NCI-H2029 (cell line): Measurements from ENCODE around the gene POMC.
"Not testable (repeated sequence)": the region's sequence is repeated elsewhere in the genome, so short reads cannot be mapped to it uniquely, and the experiment has no call there.

Experiments used
- DNase-seq: peaks from one replicate; lab custom pipeline; 2025; lab: John Stamatoyannopoulos, UW

The POMC gene

DNA sequence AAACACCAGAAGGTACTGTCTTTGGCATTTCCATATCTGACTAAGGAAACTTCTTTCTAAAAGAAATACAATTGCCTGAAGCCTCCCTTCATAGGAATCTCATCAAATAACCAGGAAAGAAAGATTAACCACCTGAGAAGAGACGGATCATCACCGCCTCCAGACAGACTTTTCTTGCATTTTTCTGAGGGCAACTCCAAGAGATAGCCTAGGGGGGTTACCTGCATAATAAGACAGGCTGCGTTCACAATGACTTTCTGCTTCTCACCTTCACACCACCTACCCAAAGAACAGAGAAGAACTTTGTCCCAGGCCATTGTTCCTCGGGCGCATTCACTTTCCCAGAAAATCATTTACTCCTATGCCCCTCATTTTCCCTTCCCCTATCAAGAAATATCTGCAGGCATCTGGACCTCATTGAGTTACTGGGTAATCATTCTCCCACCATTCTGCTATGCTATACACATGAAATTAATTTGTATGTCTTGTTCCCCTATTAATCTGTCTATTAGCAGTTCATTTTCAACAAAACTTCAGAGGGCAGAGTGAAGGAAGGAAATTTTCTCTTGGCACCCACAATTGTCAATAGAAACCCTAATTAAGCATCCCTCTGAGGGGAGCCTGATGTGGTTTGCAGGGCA, 8.3 kb upstream of the POMC start:
- DNase-seq = no peak

- no peak for DNase-seq
These were observed 7.8 kb upstream of the POMC start for GRCh38 chr2:25176138-25176537.

GRCh38 chr2:25174192-25174861, 5.9 kb upstream of the POMC start:
- no peak for DNase-seq

DNA sequence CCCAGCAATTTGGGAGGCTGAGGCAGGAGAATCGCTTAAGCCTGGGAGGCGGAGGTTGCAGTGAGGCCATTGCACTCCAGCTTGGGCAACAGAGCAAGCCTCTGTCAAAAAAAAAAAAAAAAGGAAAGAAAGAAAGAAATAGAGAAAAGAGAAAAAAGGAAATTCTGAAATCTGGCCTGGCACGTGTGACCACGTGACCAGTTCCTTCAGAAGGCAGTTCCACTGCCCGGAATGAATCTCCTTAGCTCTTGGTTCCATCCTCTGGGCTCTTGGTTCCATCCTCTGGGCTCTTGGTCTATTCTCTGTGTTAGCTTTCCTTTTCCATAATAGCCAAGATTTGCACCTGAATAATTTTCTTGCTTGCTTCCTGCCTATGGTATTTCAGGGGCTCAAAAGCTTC, 5.3 kb upstream of the POMC start:
- no peak for DNase-seq

GRCh38 chr2:25170888-25171287, 2.5 kb upstream of the POMC start:
- DNase-seq = no peak

GRCh38 chr2:25169073-25169470, 692 bp upstream of the POMC start:
- no peak for DNase-seq

DNA sequence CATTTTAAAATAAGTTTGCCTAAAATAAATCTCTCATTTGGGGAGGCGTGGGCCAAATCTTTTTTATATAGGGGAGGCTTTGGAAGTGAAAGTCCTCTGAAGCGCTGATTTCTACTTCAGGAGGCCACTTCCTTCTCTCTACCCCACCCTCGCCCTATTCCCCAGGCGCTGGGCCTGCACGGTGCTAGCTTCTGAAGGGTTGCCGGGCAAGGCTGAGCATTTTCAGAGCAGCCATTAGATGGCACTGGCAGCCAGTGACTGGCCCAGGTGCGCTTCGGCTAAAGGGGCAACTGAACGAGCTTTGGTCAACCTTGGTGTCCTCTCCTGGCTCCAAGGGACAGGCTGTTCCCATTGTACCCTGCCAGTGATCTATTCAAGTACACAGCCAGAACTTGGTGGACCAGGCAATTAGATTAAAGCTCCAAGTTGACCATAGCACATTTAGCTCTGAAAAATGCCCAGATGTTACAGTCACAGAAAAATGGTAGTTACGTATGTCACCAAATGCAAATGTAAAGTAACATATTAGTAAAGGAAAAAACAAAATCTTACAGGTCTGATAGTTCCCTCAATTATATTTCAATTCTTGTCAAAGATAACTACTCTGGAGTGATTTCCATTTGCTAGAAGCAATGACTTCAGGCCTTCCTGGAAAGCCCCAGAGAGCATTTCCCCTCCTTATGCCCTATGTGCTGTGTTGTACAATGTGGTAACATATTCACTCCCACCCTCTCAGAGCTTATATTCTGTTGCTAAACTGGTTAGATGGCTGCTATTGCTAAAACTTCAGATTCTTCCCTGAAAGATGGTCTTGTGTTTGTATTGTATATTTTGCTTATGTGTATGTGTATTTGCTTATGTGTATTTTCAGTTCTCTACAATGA, 2.1 kb downstream of the POMC start:
- peak; percentile 51 for DNase-seq

DNA sequence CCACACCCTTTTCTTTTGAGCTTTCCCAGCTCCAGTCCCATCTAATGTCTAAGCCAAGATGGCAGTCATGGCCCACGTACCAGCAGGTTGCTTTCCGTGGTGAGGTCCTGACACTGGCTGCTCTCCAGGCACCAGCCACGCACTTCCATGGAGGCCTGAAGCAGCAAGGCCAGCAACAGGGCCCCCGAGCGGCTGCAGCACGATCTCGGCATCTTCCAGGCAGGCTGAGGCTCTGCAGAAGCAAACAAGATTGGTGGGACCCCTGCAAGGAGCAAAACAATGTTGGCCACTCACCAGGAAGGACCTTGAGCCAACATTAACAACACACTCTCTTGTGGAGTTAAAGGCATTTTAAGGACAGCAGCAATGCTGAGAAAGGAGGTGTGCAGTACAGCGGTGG, 3.8 kb downstream of the POMC start:
- DNase-seq = no peak

GRCh38 chr2:25162061-25162460, 6.3 kb downstream of the POMC start:
- not testable (repeated sequence) for DNase-seq

DNA sequence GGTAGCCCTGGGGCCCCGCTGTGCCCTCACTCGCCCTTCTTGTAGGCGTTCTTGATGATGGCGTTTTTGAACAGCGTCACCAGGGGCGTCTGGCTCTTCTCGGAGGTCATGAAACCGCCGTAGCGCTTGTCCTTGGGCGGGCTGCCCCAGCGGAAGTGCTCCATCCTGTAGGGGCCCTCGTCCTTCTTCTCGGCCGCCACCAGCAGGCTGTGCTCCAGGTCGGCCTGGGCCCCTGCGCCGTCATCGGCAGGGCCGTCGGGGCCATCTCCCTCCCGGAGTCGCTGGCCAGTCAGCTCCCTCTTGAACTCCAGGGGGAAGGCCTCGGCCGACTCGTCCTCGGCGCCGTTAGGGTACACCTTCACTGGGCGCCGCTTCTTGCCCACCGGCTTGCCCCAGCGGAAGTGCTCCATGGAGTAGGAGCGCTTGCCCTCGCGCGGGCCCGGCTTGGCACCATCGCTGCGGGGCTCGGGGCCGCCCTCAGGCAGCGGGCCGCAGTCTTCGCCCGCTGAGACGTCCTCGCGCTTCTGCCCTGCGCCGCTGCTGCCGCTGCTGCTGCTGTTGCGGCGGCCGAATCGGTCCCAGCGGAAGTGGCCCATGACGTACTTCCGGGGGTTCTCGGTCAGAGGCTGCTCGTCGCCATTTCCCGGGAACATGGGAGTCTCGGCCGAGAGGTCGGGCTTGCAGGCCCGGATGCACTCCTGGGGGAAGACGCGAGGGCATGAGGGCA, 7.2 kb downstream of the POMC start:
- DNase-seq = no peak

DNA sequence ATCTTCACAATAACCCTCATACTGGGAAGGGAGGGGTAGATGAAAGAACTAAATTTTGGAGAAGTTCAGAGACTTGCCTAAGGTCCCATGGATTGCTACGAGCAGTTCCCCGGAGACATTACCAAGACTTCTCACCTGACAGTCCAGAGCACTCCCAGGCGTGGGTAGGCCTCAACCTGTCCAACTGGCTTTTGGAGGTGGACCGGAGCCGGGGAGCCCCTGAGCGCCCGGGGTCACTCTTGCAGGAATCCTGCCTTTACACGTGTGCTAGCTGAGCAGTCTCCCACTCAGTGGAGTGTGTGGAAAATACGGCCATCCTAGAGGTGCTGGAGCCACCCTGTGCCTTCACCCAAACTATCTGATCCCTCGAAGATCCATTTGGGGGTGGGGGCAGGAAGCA, 8.0 kb downstream of the POMC start:
- DNase-seq = no peak

GRCh38 chr2:25159949-25160348, 8.4 kb downstream of the POMC start:
- no peak for DNase-seq

DNA sequence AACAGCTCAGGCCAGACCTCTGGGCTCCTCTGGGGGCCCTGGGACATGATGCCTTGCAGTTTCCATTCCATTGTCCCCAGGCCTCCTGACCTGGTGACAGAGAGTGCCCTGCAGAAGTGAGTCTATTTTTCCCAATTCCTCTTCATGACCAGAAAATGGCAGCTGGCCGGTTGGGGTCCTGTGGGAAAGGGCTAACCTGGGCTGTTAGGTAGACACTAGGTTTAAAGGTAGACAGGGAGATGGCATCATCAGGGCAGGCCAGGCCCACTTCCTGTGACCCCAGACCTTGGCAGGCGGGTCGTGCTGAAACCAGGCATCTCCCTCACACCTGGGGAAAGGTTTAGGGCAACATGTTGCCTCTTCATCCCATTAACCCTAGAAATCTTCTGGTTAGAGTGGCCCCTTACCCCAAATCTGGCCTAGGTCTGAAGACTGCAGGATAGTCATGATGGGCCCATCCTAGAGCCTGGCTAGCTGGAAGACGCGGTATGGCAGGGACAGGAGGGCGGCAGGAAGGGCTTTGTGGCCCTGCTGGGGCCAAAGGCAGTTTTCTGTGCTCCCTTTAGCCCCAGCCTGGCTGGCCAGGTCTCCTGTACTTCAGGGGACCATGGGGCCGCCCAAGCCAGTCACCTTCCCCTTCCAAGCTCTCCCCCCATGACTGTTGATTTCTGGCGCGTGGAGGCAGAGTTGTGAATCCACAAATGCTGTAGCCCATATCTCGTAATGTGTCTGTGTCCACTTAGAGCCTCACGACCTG, 10.1 kb downstream of the POMC start:
- DNase-seq = no peak

- no peak for DNase-seq
These were observed 13.0 kb downstream of the POMC start for GRCh38 chr2:25155401-25155800.

- DNase-seq = no peak
These were observed 16.7 kb downstream of the POMC start for GRCh38 chr2:25151718-25152117.

- not testable (repeated sequence) for DNase-seq
These were observed 17.4 kb downstream of the POMC start for GRCh38 chr2:25150993-25151392.

- DNase-seq = no peak
These were observed 18.7 kb downstream of the POMC start for GRCh38 chr2:25149646-25150045.

DNA sequence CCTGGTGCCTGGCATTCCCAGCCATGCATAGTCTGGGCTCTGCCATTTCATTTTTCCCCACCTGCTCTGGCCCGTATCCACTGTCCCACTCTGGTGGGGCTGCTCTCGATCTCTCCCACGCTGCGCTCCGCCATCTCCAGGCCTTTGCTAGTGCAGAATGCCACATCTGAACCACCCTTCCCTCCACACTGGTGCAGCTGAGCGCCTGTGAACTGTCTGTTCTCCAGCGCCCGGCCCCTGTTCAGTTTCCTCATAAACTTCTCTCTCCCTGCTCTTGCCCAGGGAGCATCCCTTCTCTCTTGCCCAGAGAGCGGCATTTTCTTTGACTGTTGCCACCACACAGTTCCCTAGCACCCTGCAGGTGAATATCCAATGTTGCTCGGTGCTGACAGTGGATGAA, 21.5 kb downstream of the POMC start:
- no peak for DNase-seq

DNA sequence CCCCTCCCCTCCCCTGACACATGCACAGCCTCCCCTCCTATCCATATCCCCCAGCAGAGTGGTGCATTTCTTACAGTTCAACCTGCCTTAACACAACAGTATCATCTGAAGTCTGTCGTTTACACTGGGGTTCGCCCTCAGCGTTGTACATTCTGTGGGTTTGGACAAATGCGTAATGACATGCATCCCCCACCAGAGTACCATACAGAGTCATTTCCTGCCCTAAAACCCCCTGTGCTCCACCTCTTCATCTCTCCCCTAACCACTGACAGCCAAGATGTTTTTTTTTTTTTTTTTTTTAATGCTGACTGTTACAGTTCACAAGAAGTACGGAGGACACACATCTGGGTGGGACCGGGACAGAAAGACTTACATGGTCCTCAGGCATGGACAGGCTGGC, 22.6 kb downstream of the POMC start:
- no peak for DNase-seq

- DNase-seq = no peak
These were observed 27.3 kb downstream of the POMC start for GRCh38 chr2:25141120-25141519.

DNA sequence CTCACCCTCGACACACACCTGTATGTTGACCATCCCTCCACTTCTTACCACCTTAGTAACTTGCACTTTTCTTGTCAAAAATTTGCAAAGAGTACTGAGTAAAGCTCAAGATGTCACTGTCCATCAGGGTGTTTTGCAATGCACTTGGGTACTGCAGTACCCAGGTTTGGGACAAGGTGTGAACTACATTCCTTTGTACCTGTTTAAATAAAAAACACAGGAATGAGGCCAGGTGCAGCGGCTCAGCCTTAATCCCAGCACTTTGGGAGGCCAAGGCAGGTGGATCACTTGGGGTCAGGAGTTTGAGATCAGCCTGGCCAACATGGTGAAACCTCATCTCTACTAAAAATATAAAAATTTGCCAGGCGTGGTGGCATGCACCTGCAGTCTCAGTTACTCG, 27.8 kb downstream of the POMC start:
- not testable (repeated sequence) for DNase-seq

DNA sequence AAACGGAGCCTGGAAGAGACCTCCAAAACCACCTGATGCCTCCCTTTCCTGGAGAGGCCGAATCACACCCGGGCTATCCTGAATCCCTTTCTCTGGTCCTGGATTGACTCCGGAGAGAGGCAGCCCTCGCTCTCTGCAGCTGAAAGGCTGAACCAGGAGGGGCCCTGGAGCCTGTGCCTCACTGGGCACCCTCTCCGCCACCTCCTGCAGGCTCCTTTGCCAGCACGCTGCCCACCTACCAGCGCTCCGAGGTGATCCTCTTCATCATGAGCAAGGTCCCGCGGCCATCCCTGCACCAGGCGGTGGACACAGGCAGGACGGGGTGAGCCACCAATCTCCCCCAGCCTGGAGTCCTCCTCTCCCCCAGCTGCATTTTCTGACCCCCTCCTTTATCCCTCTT, 35.7 kb downstream of the POMC start:
- DNase-seq = no peak
